HepG2 (cell line): Measurements from ENCODE around the gene SLC17A9.

Source experiments
- ATF3 ChIP-seq: sonication (generic); formaldehyde crosslinking; IDR thresholded peaks from 2 replicates; pipeline ENCODE4 v1.4.0; 2020; ENCODE audit warnings: missing genetic modification reagents
- ATM ChIP-seq: fragments of 450-650 bp; IDR thresholded peaks from 2 replicates; pipeline ENCODE4 v1.7.1; 2017; ENCODE audit warnings: mild to moderate bottlenecking, borderline replicate concordance
- CREB1 ChIP-seq, 2 experiments: fragments of 450-650 bp in 1 of 2; IDR thresholded peaks; 2 replicates each; pipeline ENCODE4 v1.6.1; 2016 to 2017; ENCODE audit warnings: control low read depth in 1 of 2, mild to moderate bottlenecking in 1 of 2, missing compliant biosample characterization in 1 of 2, missing genetic modification characterization in 1 of 2
- MED1 ChIP-seq: sonication (generic); formaldehyde crosslinking; IDR thresholded peaks from 2 replicates; pipeline ENCODE4 v1.4.0; 2020; ENCODE audit warnings: missing genetic modification reagents
- NR3C1 ChIP-seq: sonication (generic); formaldehyde crosslinking; IDR thresholded peaks from 2 replicates; pipeline ENCODE4 v1.4.0; 2020; ENCODE audit warnings: missing genetic modification reagents
- SCMH1 ChIP-seq: sonication (generic); formaldehyde crosslinking; IDR thresholded peaks from 2 replicates; pipeline ENCODE4 v1.9.0; 2021; ENCODE audit warnings: missing genetic modification reagents, mild to moderate bottlenecking, borderline replicate concordance
- SPEN ChIP-seq: sonication (generic); formaldehyde crosslinking; IDR thresholded peaks from 2 replicates; pipeline ENCODE4 v1.5.1; 2020; ENCODE audit warnings: low read depth, mild to moderate bottlenecking, missing genetic modification reagents
- TAF1 ChIP-seq: sonication (generic); formaldehyde crosslinking; IDR thresholded peaks from 2 replicates; pipeline ENCODE4 v1.4.0; 2020; ENCODE audit warnings: missing genetic modification reagents
- U2AF2 ChIP-seq: fragments of 200-400 bp; formaldehyde crosslinking; IDR thresholded peaks from 2 replicates; pipeline ENCODE4 v1.6.1; 2017; ENCODE audit warnings: low read depth, mild to moderate bottlenecking, low read length
- TF ChIP-seq, protein P1 (sequence below): sonication (generic); formaldehyde crosslinking; IDR thresholded peaks from 2 replicates; pipeline ENCODE4 v1.5.0; 2020; ENCODE audit warnings: mild to moderate bottlenecking, missing genetic modification reagents, moderate library complexity
- TF ChIP-seq, protein P2 (sequence below): sonication (generic); formaldehyde crosslinking; IDR thresholded peaks from 2 replicates; pipeline ENCODE4 v1.4.0; 2020; ENCODE audit warnings: missing genetic modification reagents

DNA sequence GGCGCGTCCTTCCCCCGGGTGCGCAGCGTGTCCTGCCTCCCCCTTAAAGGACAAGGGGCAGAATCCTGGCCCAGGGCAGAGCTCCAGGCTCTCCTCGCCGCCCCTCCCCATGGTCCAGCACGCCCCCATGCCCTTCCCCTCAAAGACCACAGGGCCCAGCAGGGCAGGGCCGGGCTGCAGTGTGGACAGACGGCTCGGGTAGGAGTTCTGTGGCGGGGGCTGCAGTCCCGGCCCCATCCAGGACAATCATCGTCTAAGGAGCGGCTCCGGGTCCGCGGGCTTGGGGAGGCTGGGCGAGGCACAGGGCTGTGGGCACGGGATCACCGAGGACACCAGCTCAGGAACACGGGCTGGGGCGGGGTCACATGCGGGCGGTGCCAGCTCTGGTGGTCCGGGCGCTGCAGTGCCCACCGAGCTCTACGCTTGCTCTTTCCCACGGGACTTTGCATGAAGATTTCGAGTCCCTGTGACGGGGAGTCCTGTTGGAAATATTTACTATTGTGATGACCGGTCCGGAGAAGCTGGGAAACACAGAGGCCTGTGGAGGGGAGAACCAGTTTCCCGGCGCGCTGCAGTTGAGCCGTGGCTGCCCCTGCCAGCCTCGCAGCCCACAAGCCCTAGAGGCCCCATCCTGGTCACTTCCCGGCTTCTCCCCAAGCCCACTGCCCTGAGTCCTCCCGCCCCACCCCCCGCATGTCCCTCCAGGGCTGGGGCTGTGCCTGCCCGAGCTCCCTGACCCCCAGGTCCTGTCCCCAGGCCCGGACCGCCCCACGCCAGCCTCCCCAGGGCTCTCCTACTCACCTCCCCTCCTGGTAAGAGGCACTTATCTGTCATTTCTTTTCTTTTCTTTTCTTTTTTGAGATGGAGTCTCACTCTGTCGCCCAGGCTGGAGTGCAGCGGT, 20.6 kb downstream of the SLC17A9 start:
- TF ChIP-seq TAF1 (CRISPR knock-in tag): no peak
- no peak for TF ChIP-seq ATF3 (CRISPR knock-in tag)
- no peak for TF ChIP-seq MED1
- TF ChIP-seq, protein P1, sequence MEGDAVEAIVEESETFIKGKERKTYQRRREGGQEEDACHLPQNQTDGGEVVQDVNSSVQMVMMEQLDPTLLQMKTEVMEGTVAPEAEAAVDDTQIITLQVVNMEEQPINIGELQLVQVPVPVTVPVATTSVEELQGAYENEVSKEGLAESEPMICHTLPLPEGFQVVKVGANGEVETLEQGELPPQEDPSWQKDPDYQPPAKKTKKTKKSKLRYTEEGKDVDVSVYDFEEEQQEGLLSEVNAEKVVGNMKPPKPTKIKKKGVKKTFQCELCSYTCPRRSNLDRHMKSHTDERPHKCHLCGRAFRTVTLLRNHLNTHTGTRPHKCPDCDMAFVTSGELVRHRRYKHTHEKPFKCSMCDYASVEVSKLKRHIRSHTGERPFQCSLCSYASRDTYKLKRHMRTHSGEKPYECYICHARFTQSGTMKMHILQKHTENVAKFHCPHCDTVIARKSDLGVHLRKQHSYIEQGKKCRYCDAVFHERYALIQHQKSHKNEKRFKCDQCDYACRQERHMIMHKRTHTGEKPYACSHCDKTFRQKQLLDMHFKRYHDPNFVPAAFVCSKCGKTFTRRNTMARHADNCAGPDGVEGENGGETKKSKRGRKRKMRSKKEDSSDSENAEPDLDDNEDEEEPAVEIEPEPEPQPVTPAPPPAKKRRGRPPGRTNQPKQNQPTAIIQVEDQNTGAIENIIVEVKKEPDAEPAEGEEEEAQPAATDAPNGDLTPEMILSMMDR: no peak
- TF ChIP-seq NR3C1: no peak
- TF ChIP-seq SCMH1 (CRISPR knock-in tag): no peak
- TF ChIP-seq U2AF2: no peak
- no peak for TF ChIP-seq CREB1 (IDR thresholded peaks at IDR 0.05)
- no peak for TF ChIP-seq CREB1 (CRISPR knock-in tag; IDR thresholded peaks at IDR 0.05)
- TF ChIP-seq, protein P2, sequence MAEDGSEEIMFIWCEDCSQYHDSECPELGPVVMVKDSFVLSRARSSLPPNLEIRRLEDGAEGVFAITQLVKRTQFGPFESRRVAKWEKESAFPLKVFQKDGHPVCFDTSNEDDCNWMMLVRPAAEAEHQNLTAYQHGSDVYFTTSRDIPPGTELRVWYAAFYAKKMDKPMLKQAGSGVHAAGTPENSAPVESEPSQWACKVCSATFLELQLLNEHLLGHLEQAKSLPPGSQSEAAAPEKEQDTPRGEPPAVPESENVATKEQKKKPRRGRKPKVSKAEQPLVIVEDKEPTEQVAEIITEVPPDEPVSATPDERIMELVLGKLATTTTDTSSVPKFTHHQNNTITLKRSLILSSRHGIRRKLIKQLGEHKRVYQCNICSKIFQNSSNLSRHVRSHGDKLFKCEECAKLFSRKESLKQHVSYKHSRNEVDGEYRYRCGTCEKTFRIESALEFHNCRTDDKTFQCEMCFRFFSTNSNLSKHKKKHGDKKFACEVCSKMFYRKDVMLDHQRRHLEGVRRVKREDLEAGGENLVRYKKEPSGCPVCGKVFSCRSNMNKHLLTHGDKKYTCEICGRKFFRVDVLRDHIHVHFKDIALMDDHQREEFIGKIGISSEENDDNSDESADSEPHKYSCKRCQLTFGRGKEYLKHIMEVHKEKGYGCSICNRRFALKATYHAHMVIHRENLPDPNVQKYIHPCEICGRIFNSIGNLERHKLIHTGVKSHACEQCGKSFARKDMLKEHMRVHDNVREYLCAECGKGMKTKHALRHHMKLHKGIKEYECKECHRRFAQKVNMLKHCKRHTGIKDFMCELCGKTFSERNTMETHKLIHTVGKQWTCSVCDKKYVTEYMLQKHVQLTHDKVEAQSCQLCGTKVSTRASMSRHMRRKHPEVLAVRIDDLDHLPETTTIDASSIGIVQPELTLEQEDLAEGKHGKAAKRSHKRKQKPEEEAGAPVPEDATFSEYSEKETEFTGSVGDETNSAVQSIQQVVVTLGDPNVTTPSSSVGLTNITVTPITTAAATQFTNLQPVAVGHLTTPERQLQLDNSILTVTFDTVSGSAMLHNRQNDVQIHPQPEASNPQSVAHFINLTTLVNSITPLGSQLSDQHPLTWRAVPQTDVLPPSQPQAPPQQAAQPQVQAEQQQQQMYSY (CRISPR knock-in tag): no peak
- no peak for TF ChIP-seq SPEN
- TF ChIP-seq ATM: no peak
